Measurements from ENCODE around the gene OR10H5.
"Not testable (repeated sequence)": the region's sequence is repeated elsewhere in the genome, so short reads cannot be mapped to it uniquely, and the experiment has no call there.

Gene OR10H5

GRCh38 chr19:15812060-15812722, 24.7 kb downstream of the OR10H5 start:
- no peak for DNase-seq (ENCODE audit: low spot score)

GRCh38 chr19:15813916-15814315, 26.5 kb downstream of the OR10H5 start:
- DNase-seq (ENCODE audit: low spot score) = no peak

GRCh38 chr19:15815306-15815705, 27.8 kb downstream of the OR10H5 start, which contains the start of gene OR10H1:
Gene OR10H1 (minus strand): TSS chr19:15815664. CDS start chr19:15808037, 7,627 bp downstream.
- no peak for DNase-seq (ENCODE audit: low spot score)

GRCh38 chr19:15820646-15821045, 33.2 kb downstream of the OR10H5 start:
- DNase-seq (ENCODE audit: low spot score) = no peak

- DNase-seq (ENCODE audit: low spot score) = no peak
Measured at GRCh38 chr19:15825753-15826152, 38.3 kb downstream of the OR10H5 start.

GRCh38 chr19:15828121-15828610, 40.7 kb downstream of the OR10H5 start:
- DNase-seq (ENCODE audit: low spot score) = no peak

GRCh38 chr19:15828611-15829305, 41.3 kb downstream of the OR10H5 start:
- not testable (repeated sequence) for DNase-seq (ENCODE audit: low spot score)

GRCh38 chr19:15829306-15829698, 41.8 kb downstream of the OR10H5 start:
- DNase-seq (ENCODE audit: low spot score) = no peak

- no peak for DNase-seq (ENCODE audit: low spot score)
Measured at GRCh38 chr19:15829786-15830185, 42.3 kb downstream of the OR10H5 start.

- DNase-seq (ENCODE audit: low spot score) = no peak
Measured at GRCh38 chr19:15831626-15832025, 44.2 kb downstream of the OR10H5 start.

GRCh38 chr19:15834232-15834631, 46.8 kb downstream of the OR10H5 start:
- DNase-seq (ENCODE audit: low spot score) = not testable (repeated sequence)

- not testable (repeated sequence) for DNase-seq (ENCODE audit: low spot score)
Measured at GRCh38 chr19:15835565-15836329, 48.3 kb downstream of the OR10H5 start.

- peak; percentile 99 for DNase-seq (ENCODE audit: low spot score)
Measured at GRCh38 chr19:15836330-15837220, 49.1 kb downstream of the OR10H5 start.

- no peak for DNase-seq (ENCODE audit: low spot score)
Measured at GRCh38 chr19:15837221-15837731, 49.8 kb downstream of the OR10H5 start.

GRCh38 chr19:15838351-15838750, 50.9 kb downstream of the OR10H5 start:
- DNase-seq (ENCODE audit: low spot score) = no peak

GRCh38 chr19:15839888-15840287, 52.4 kb downstream of the OR10H5 start:
- DNase-seq (ENCODE audit: low spot score) = not testable (repeated sequence)

GRCh38 chr19:15840833-15841232, 53.4 kb downstream of the OR10H5 start:
- no peak for DNase-seq (ENCODE audit: low spot score)

GRCh38 chr19:15841875-15842569, 54.6 kb downstream of the OR10H5 start:
- DNase-seq (ENCODE audit: low spot score) = no peak

GRCh38 chr19:15843203-15843893, 55.9 kb downstream of the OR10H5 start:
- DNase-seq (ENCODE audit: low spot score) = no peak

GRCh38 chr19:15843894-15844222, 56.4 kb downstream of the OR10H5 start:
- not testable (repeated sequence) for DNase-seq (ENCODE audit: low spot score)

All from GM03348 (cell line).